HG03521 (cell line): ENCODE data around the gene TGFBI.
"Not testable (repeated sequence)": the region's sequence is repeated elsewhere in the genome, so short reads cannot be mapped to it uniquely, and the experiment has no call there.

Experiments used
- ATAC-seq: cut with Tn5 transposase; IDR thresholded peaks from one replicate; pipeline ENCODE4 v1.9.1; 2021; ENCODE audit warnings: mild to moderate bottlenecking, moderate library complexity; ENCODE audit not compliant: unreplicated experiment

TGFBI gene

GRCh38 chr5:136043968-136044610 is 15.3 kb downstream of the TGFBI start:
- ATAC-seq, result no peak

- not testable (repeated sequence) for ATAC-seq
These were observed 16.2 kb downstream of the TGFBI start for GRCh38 chr5:136045026-136045425.

- no peak for ATAC-seq
These were observed 17.5 kb downstream of the TGFBI start for GRCh38 chr5:136046246-136046645.

GRCh38 chr5:136047858-136048257 is 19.1 kb downstream of the TGFBI start:
- no peak for ATAC-seq

- no peak for ATAC-seq
These were observed 20.2 kb downstream of the TGFBI start for GRCh38 chr5:136048966-136049365.

- no peak for ATAC-seq
These were observed 22.9 kb downstream of the TGFBI start for GRCh38 chr5:136051486-136052220.

GRCh38 chr5:136052692-136053335 is 24.0 kb downstream of the TGFBI start:
- no peak for ATAC-seq

- no peak for ATAC-seq
These were observed 24.8 kb downstream of the TGFBI start for GRCh38 chr5:136053336-136054141.

GRCh38 chr5:136054142-136055019 is 25.6 kb downstream of the TGFBI start:
- ATAC-seq, result no peak

- ATAC-seq, result no peak
These were observed 27.0 kb downstream of the TGFBI start for GRCh38 chr5:136055612-136056309.

- no peak for ATAC-seq
These were observed 27.5 kb downstream of the TGFBI start for GRCh38 chr5:136056336-136056735.

- ATAC-seq, result no peak
These were observed 28.1 kb downstream of the TGFBI start for GRCh38 chr5:136056771-136057335.

GRCh38 chr5:136057401-136058038 is 28.7 kb downstream of the TGFBI start:
- no peak for ATAC-seq

GRCh38 chr5:136058039-136058971 is 29.5 kb downstream of the TGFBI start:
- ATAC-seq, result no peak

- no peak for ATAC-seq
These were observed 30.2 kb downstream of the TGFBI start for GRCh38 chr5:136058972-136059354.

GRCh38 chr5:136060963-136061362 is 32.2 kb downstream of the TGFBI start:
- no peak for ATAC-seq

- no peak for ATAC-seq
These were observed 33.0 kb downstream of the TGFBI start for GRCh38 chr5:136061630-136062365.
